Neuronal stem cell (in vitro differentiated cells): ENCODE results near the gene HBP1.

Experiments
- DNase-seq: peaks from one replicate; pipeline ENCODE4 v3.0.0-alpha.2; 2013; ENCODE audit warnings: low spot score
- H2AFZ ChIP-seq: one replicate; pipeline ENCODE4 v1.6.1; 2013; ENCODE audit warnings: mild to moderate bottlenecking, low read length, inconsistent platforms
- H2AK5ac ChIP-seq: 2 replicates; pipeline ENCODE4 v1.6.1; 2013; ENCODE audit warnings: low read depth, mild to moderate bottlenecking, inconsistent platforms, low read length, moderate library complexity, mixed read lengths
- H2BK120ac ChIP-seq: 2 replicates; pipeline ENCODE4 v1.6.1; 2013; ENCODE audit warnings: low read depth, mild to moderate bottlenecking, inconsistent platforms, low read length, moderate library complexity, mixed read lengths
- H2BK12ac ChIP-seq: one replicate; pipeline ENCODE4 v1.6.1; 2013; ENCODE audit warnings: low read length, inconsistent platforms
- H2BK15ac ChIP-seq: 2 replicates; pipeline ENCODE4 v1.6.1; 2013; ENCODE audit warnings: mild to moderate bottlenecking, low read length, inconsistent platforms, mixed read lengths
- H2BK5ac ChIP-seq: one replicate; pipeline ENCODE4 v1.6.1; 2013; ENCODE audit warnings: inconsistent platforms, mild to moderate bottlenecking, low read length, moderate library complexity
- H3K14ac ChIP-seq: one replicate; pipeline ENCODE4 v1.6.1; 2013; ENCODE audit warnings: low read length, inconsistent platforms
- H3K18ac ChIP-seq: 2 replicates; pipeline ENCODE4 v1.6.1; 2013; ENCODE audit warnings: low read length, inconsistent platforms
- H3K23ac ChIP-seq: 2 replicates; pipeline ENCODE4 v1.6.1; 2013; ENCODE audit warnings: low read depth, mild to moderate bottlenecking, mixed read lengths, low read length, inconsistent platforms; ENCODE audit not compliant: poor library complexity
- H3K27ac ChIP-seq: replicated peaks from 3 replicates; pipeline ENCODE4 v1.5.1; 2013; ENCODE audit warnings: low read length, inconsistent platforms
- H3K27me3 ChIP-seq, 3 experiments: 2 replicates each; pipeline ENCODE4 v1.6.1; 2013; ENCODE audit warnings: low read length in 3 of 3, mild to moderate bottlenecking in 2 of 3, inconsistent platforms in 1 of 3, low read depth in 1 of 3, mixed read lengths in 1 of 3, moderate library complexity in 1 of 3; ENCODE audit not compliant: control insufficient read depth in 3 of 3, insufficient read depth in 3 of 3
- H3K36me3 ChIP-seq, 2 donors: replicated peaks in 1 of 2; 2 replicates each; pipeline ENCODE4 v1.6.1; 2013; ENCODE audit warnings: low read length in 2 of 2; ENCODE audit not compliant: control insufficient read depth in 2 of 2, insufficient read depth in 2 of 2
- H3K4ac ChIP-seq: 2 replicates; pipeline ENCODE4 v1.6.1; 2013; ENCODE audit warnings: inconsistent platforms, mild to moderate bottlenecking, low read length, moderate library complexity
- H3K4me1 ChIP-seq, 2 donors: 1 replicate in 1 of 2; 2 replicates in 1 of 2; pipeline ENCODE4 v1.6.1; 2013; ENCODE audit warnings: low read length in 2 of 2, low read depth in 1 of 2; ENCODE audit not compliant: control insufficient read depth in 2 of 2, insufficient read depth in 1 of 2
- H3K4me2 ChIP-seq: one replicate; pipeline ENCODE4 v1.6.1; 2013; ENCODE audit warnings: mild to moderate bottlenecking, low read length, inconsistent platforms; ENCODE audit not compliant: insufficient read depth, poor library complexity, severe bottlenecking
- H3K4me3 ChIP-seq, 2 donors: 2 replicates each; pipeline ENCODE4 v1.5.1; 2013; ENCODE audit warnings: low read length in 2 of 2, mild to moderate bottlenecking in 2 of 2, inconsistent platforms in 1 of 2, moderate library complexity in 1 of 2
- H3K79me1 ChIP-seq: one replicate; pipeline ENCODE4 v1.6.1; 2013; ENCODE audit warnings: low read depth, mild to moderate bottlenecking, inconsistent platforms, low read length, moderate library complexity
- H3K9ac ChIP-seq: one replicate; pipeline ENCODE4 v1.6.1; 2013; ENCODE audit warnings: mild to moderate bottlenecking, low read depth, low read length, inconsistent platforms; ENCODE audit not compliant: poor library complexity
- H3K9me3 ChIP-seq, 2 donors: replicated peaks in 1 of 2; 2 replicates each; pipeline versions ENCODE3 to v1.6.1; 2013; ENCODE audit warnings: low read length in 2 of 2, mild to moderate bottlenecking in 2 of 2, inconsistent platforms in 1 of 2, low read depth in 1 of 2, mixed read lengths in 1 of 2, moderate library complexity in 1 of 2; ENCODE audit not compliant: control insufficient read depth in 2 of 2, insufficient read depth in 1 of 2
- H4K8ac ChIP-seq: one replicate; pipeline ENCODE4 v1.6.1; 2013; ENCODE audit warnings: low read depth, mild to moderate bottlenecking, inconsistent platforms, low read length, moderate library complexity
- H4K91ac ChIP-seq: one replicate; pipeline ENCODE4 v1.6.1; 2013; ENCODE audit warnings: low read length, low read depth, mild to moderate bottlenecking, inconsistent platforms; ENCODE audit not compliant: poor library complexity
- WGBS, 2 donors: extraction: QIAGEN DNeasy Blood & Tissue Kit; methylation state at CpG; one replicate each; pipeline ENCODE4 v1.1.7; 2013; ENCODE audit warnings: missing lambda C conversion rate in 2 of 2, mixed read lengths in 1 of 2; ENCODE audit not compliant: insufficient read length in 2 of 2, insufficient replicate concordance in 1 of 2; ENCODE audit errors: extremely low coverage in 2 of 2; 5-methylcytosine and 5-hydroxymethylcytosine counted together

HBP1 gene

GRCh38 chr7:107208563-107208962, 39.8 kb downstream of the HBP1 start:
- H3K14ac ChIP-seq, result no peak overlapping the region
- H3K4ac ChIP-seq, result no peak overlapping the region
- no peak overlapping the region for H4K8ac ChIP-seq
- H2BK15ac ChIP-seq, result no peak overlapping the region
- H4K91ac ChIP-seq, result no peak overlapping the region
- no peak overlapping the region for H3K18ac ChIP-seq
- no peak overlapping the region for H2BK120ac ChIP-seq
- H2BK5ac ChIP-seq, result no peak overlapping the region
- H3K27ac ChIP-seq, result no peak overlapping the region
- no CpG with 5 or more reads among the region's 5 CpGs for WGBS, 2 donors
- no peaks in the 10 kb centered on the region for H3K4me1 ChIP-seq
- no peak overlapping the region for H2AK5ac ChIP-seq
- H3K23ac ChIP-seq, result no peak overlapping the region
- H3K4me2 ChIP-seq, result no peak overlapping the region
- no peak for DNase-seq
- no peak overlapping the region for H3K9ac ChIP-seq
- H2AFZ ChIP-seq, result no peak overlapping the region
- no peaks in the 10 kb centered on the region for H3K27me3 ChIP-seq
- no peak overlapping the region for H2BK12ac ChIP-seq
- no peak overlapping the region for H3K4me3 ChIP-seq
- peaks cover 2 to 3% of the 10 kb centered on the region in 2 donors for H3K9me3 ChIP-seq
- H3K36me3 ChIP-seq, result peaks cover 8 to 54% of the 10 kb centered on the region in 2 donors
- H3K79me1 ChIP-seq, result no peaks in the 10 kb centered on the region

GRCh38 chr7:107209565-107209964, 40.8 kb downstream of the HBP1 start:
- Histone ChIP-seq H4K8ac (no peak overlapping the region), H2BK120ac (no peak overlapping the region), H3K4ac (no peak overlapping the region), H3K4me1 (no peaks in the 10 kb centered on the region), H3K4me2 (no peak overlapping the region), H3K36me3 (peaks cover 4 to 44% of the 10 kb centered on the region in 2 donors), H4K91ac (no peak overlapping the region), H3K14ac (no peak overlapping the region), H3K27me3 (no peaks in the 10 kb centered on the region), H2AFZ (no peak overlapping the region), H2BK15ac (no peak overlapping the region), H2BK12ac (no peak overlapping the region), H3K9me3 (peaks cover 2 to 11% of the 10 kb centered on the region in 2 donors), H2BK5ac (no peak overlapping the region), H3K9ac (no peak overlapping the region), H3K18ac (no peak overlapping the region), H3K79me1 (no peaks in the 10 kb centered on the region), H3K23ac (no peak overlapping the region), H3K27ac (no peak overlapping the region), H2AK5ac (no peak overlapping the region), H3K4me3 (no peak overlapping the region)
- DNase-seq, result no peak
- no CpG with 5 or more reads among the region's 4 CpGs for WGBS, 2 donors

- no peak overlapping the region for H2BK12ac ChIP-seq
- H3K27ac ChIP-seq, result no peak overlapping the region
- DNase-seq, result no peak
- H3K79me1 ChIP-seq, result no peaks in the 10 kb centered on the region
- H4K91ac ChIP-seq, result no peak overlapping the region
- H3K23ac ChIP-seq, result no peak overlapping the region
- no peak overlapping the region for H2AK5ac ChIP-seq
- WGBS, 2 donors, result no CpG with 5 or more reads among the region's 4 CpGs
- no peak overlapping the region for H3K4me2 ChIP-seq
- no peak overlapping the region for H4K8ac ChIP-seq
- H2BK120ac ChIP-seq, result no peak overlapping the region
- H3K4ac ChIP-seq, result no peak overlapping the region
- peaks cover 2 to 11% of the 10 kb centered on the region in 2 donors for H3K9me3 ChIP-seq
- H2BK5ac ChIP-seq, result no peak overlapping the region
- H3K4me1 ChIP-seq, result no peaks in the 10 kb centered on the region
- H2BK15ac ChIP-seq, result no peak overlapping the region
- no peak overlapping the region for H3K14ac ChIP-seq
- H3K18ac ChIP-seq, result no peak overlapping the region
- H3K27me3 ChIP-seq, result no peaks in the 10 kb centered on the region
- H3K36me3 ChIP-seq, result peaks cover 4 to 36% of the 10 kb centered on the region in 2 donors
- no peak overlapping the region for H3K4me3 ChIP-seq
- no peak overlapping the region for H2AFZ ChIP-seq
- H3K9ac ChIP-seq, result no peak overlapping the region
These were observed 41.6 kb downstream of the HBP1 start for GRCh38 chr7:107210400-107210799.

GRCh38 chr7:107212725-107213124, 43.9 kb downstream of the HBP1 start:
- Histone ChIP-seq H3K27me3 (no peaks in the 10 kb centered on the region), H2BK120ac (no peak overlapping the region), H3K36me3 (peaks cover 3 to 15% of the 10 kb centered on the region in 2 donors), H4K8ac (no peak overlapping the region), H2AK5ac (no peak overlapping the region), H3K4me1 (no peaks in the 10 kb centered on the region), H3K4me3 (no peak overlapping the region), H2BK5ac (no peak overlapping the region), H2BK12ac (no peak overlapping the region), H2BK15ac (no peak overlapping the region), H3K9ac (no peak overlapping the region), H3K4ac (no peak overlapping the region), H3K23ac (no peak overlapping the region), H4K91ac (no peak overlapping the region), H3K27ac (no peak overlapping the region), H2AFZ (no peak overlapping the region), H3K79me1 (no peaks in the 10 kb centered on the region), H3K18ac (no peak overlapping the region), H3K14ac (no peak overlapping the region), H3K9me3 (peaks cover 2 to 11% of the 10 kb centered on the region in 2 donors), H3K4me2 (no peak overlapping the region)
- DNase-seq, result no peak
- no CpG with 5 or more reads among the region's 2 CpGs for WGBS, 2 donors
